K562 (cell line): ENCODE measurements around the gene TCF21. TPM values are rescaled to one million over a fixed set of nuclear protein-coding genes. Genes with fewer than 3 reads are reported as not detected.

Source experiments
- CAMTA2 ChIP-seq: fragments of 250-450 bp; sonication (Bioruptor Pico); conservative IDR thresholded peaks from 2 replicates; pipeline ENCODE4 v1.5.1; 2022
- CCAR2 ChIP-seq: fragments of 200-400 bp; formaldehyde crosslinking; IDR thresholded peaks from 2 replicates; pipeline ENCODE4 v1.6.1; 2017; ENCODE audit warnings: mild to moderate bottlenecking, low read depth, low read length
- DACH1 ChIP-seq: fragments of 450-650 bp; IDR thresholded peaks from 2 replicates; pipeline ENCODE4 v1.6.1; 2018; ENCODE audit not compliant: partially characterized antibody
- EHMT2 ChIP-seq: fragments of 450-650 bp; IDR thresholded peaks from 2 replicates; pipeline ENCODE4 v1.6.1; 2018; ENCODE audit warnings: antibody characterized with exemption
- ETV5 ChIP-seq: sonication (generic); formaldehyde crosslinking; IDR thresholded peaks from 2 replicates; pipeline ENCODE4 v1.4.0; 2020; ENCODE audit warnings: low read depth, mild to moderate bottlenecking, missing genetic modification reagents
- ETV6 ChIP-seq, 3 experiments: fragments of 150-350 bp in 1 of 3; sonication (generic) in 1 of 3; formaldehyde crosslinking in 1 of 3; IDR thresholded peaks; 2 replicates each; pipeline versions ENCODE4 v1.6.1 to v1.8.0; 2014 to 2022; ENCODE audit warnings: borderline replicate concordance in 2 of 3, low read depth in 2 of 3, antibody characterized with exemption in 1 of 3, low read length in 1 of 3, mild to moderate bottlenecking in 1 of 3, missing genetic modification reagents in 1 of 3
- FUS ChIP-seq: fragments of 200-400 bp; formaldehyde crosslinking; optimal IDR thresholded peaks from 2 replicates; pipeline ENCODE3; 2017; ENCODE audit warnings: low read depth, low read length
- MEF2A ChIP-seq: IDR thresholded peaks from 2 replicates; pipeline ENCODE4 v1.6.1; 2011; ENCODE audit warnings: low read depth, mild to moderate bottlenecking, low read length, moderate library complexity; ENCODE audit not compliant: control insufficient read depth
- MXI1 ChIP-seq: IDR thresholded peaks from 2 replicates; pipeline ENCODE4 v1.6.1; 2011; ENCODE audit warnings: low read depth, mild to moderate bottlenecking, improper control_type of control experiment, low read length
- NCOA2 ChIP-seq, 2 experiments: fragments of 450-650 bp; IDR thresholded peaks; 2 replicates each; pipeline ENCODE4 v1.6.1; 2018; ENCODE audit warnings: mild to moderate bottlenecking in 2 of 2, moderate library complexity in 1 of 2; ENCODE audit not compliant: partially characterized antibody in 2 of 2
- NFE2L1 ChIP-seq: fragments of 450-650 bp; IDR thresholded peaks from 2 replicates; pipeline ENCODE4 v1.6.1; 2016; ENCODE audit warnings: missing genetic modification characterization, low read depth, mild to moderate bottlenecking, missing compliant biosample characterization, moderate library complexity, borderline replicate concordance
- NFXL1 ChIP-seq: fragments of 450-650 bp; formaldehyde crosslinking; IDR thresholded peaks from 2 replicates; pipeline ENCODE4 v1.4.0; 2021; ENCODE audit warnings: mild to moderate bottlenecking
- PHB ChIP-seq: fragments of 250-450 bp; sonication (Bioruptor Pico); IDR thresholded peaks from 2 replicates; pipeline ENCODE4 v1.5.0; 2021
- PHF21A ChIP-seq: fragments of 450-650 bp; IDR thresholded peaks from 2 replicates; pipeline ENCODE4 v1.6.1; 2017; ENCODE audit warnings: low read depth, borderline replicate concordance
- POLR2AphosphoS5 ChIP-seq: IDR thresholded peaks from 2 replicates; pipeline ENCODE4 v1.6.1; 2011; ENCODE audit warnings: mild to moderate bottlenecking, low read depth, low read length, moderate library complexity; ENCODE audit not compliant: control insufficient read depth, insufficient read depth
- PYGO2 ChIP-seq: fragments of 450-650 bp; IDR thresholded peaks from 2 replicates; pipeline ENCODE4 v1.6.1; 2016; ENCODE audit warnings: mild to moderate bottlenecking, missing genetic modification characterization, moderate library complexity, missing compliant biosample characterization
- RBM22 ChIP-seq: fragments of 200-400 bp; formaldehyde crosslinking; IDR thresholded peaks from 2 replicates; pipeline ENCODE4 v1.6.1; 2018; ENCODE audit warnings: low read length, low read depth; ENCODE audit not compliant: poor library complexity, severe bottlenecking
- RBM25 ChIP-seq: fragments of 200-400 bp; formaldehyde crosslinking; IDR thresholded peaks from 2 replicates; pipeline ENCODE4 v1.6.1; 2018; ENCODE audit warnings: low read length, low read depth, moderate library complexity; ENCODE audit not compliant: severe bottlenecking
- SRF ChIP-seq, 2 experiments: fragments of 250-450, 450-650 bp in 1 of 2; sonication (Bioruptor Pico) in 1 of 2; sonication (generic) in 1 of 2; formaldehyde crosslinking; IDR thresholded peaks; 2 replicates each; pipeline versions ENCODE4 v1.5.0 to v1.5.1; 2020 to 2022; ENCODE audit warnings: mild to moderate bottlenecking in 1 of 2, missing genetic modification reagents in 1 of 2
- TBP ChIP-seq: optimal IDR thresholded peaks from 2 replicates; pipeline ENCODE3; 2011; ENCODE audit warnings: low read depth, low read length, improper control_type of control experiment
- ZBTB7A ChIP-seq: IDR thresholded peaks from 2 replicates; pipeline ENCODE4 v1.6.1; 2011; ENCODE audit warnings: low read depth, mild to moderate bottlenecking, low read length, moderate library complexity, borderline replicate concordance; ENCODE audit not compliant: control insufficient read depth
- ZNF212 ChIP-seq: fragments of 450-650 bp; formaldehyde crosslinking; IDR thresholded peaks from 2 replicates; pipeline ENCODE4 v1.4.0; 2020; ENCODE audit warnings: mild to moderate bottlenecking
- ZNF23 ChIP-seq: fragments of 250-450 bp; sonication (Bioruptor Pico); IDR thresholded peaks from 2 replicates; pipeline ENCODE4 v1.4.0; 2020; ENCODE audit warnings: mild to moderate bottlenecking
- ZNF589 ChIP-seq: fragments of 200-800 bp; sonication (Bioruptor generic); IDR thresholded peaks from 2 replicates; pipeline ENCODE4 v1.6.1; 2016; ENCODE audit warnings: low read depth, missing genetic modification characterization, missing compliant biosample characterization
- polyA plus RNA-seq, 8 experiments: library from polyadenylated mRNA; depleted of rRNA in 4 of 8; stranded (reverse) in 5 of 8; unstranded in 3 of 8; fragments of >200 nt; fragmentation: Nextera tagmentation in 2 of 8; fragmentation: Illumina TruSeq in 1 of 8; extraction: Ambion mirVana in 2 of 8; extraction: Trizol in 1 of 8; gene quantifications; 2 replicates each; pipeline versions ENCODE4 v1.2.1 to v1.2.3, GENCODE V29; 2011 to 2014; ENCODE audit warnings: inconsistent platforms in 1 of 8, missing spikeins in 1 of 8
- total RNA-seq, 7 experiments: library from RNA; depleted of rRNA in 6 of 7; stranded (reverse); fragments of >200 nt in 6 of 7; fragmentation: Illumina TruSeq in 2 of 7; extraction: Trizol in 2 of 7; gene quantifications; 2 replicates each; pipeline versions ENCODE4 v1.2.1 to v1.2.3, GENCODE V29; 2011 to 2021; ENCODE audit warnings: low replicate concordance in 1 of 7
- TF ChIP-seq, protein P1 (sequence below): fragments of 250-450 bp; sonication (Bioruptor Pico); IDR thresholded peaks from 2 replicates; pipeline ENCODE4 v1.6.1; 2021; ENCODE audit warnings: mild to moderate bottlenecking
- TF ChIP-seq, protein P2 (sequence below): sonication (generic); formaldehyde crosslinking; IDR thresholded peaks from 2 replicates; pipeline ENCODE4 v1.8.0; 2022; ENCODE audit warnings: mild to moderate bottlenecking, low read depth, missing genetic modification reagents

TCF21 gene
- total and polyA plus RNA-seq, 9 of the 15 experiments (the other 6 are each of a cell fraction or from before 2014, with no cell fraction given): not detected

DNA sequence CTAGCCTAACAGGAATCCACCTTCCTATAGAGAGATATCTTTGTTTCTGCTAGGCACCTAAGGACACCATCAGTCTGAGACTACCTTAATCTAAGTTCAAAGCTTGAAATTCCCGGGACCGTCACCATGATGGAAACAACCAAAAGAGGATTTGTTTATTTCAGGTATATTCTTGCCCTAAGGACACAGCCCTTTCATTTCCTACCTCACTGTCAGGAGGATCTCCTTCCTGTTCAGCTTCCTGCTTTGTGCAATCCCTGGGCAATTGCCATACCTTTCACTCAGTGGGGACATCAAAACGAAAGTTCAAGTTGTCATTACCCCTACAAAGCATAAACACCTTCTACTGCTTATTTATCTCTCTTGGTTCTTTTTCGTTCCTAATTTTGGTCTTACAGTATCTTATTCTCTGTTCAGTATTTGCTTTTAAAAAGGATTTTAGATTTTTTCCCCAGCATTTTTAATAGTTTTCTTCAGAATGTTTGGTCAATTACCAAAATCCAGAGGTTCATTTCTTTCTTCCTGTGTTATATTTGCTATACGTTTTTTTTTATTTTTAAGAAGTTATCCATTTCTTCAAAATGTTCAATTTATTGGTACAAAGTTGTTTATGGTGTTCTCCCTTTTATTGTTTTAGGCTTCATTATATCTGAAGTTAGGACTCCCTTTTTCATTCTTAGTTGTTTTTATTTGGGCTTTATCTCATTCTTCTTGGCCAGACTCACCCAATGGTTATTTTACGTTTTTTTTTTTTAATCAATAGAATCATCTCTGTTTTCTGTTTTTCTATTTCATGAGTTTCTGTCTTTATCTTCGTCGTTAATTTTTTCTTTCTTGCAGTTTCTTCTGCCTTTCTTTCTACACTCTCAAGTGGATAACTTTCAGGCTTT is 51.1 kb downstream of the TCF21 start (continued):
- TF ChIP-seq PHF21A (no peak), PHB (CRISPR knock-in tag) (no peak), ZBTB7A (no peak), RBM25 (no peak), ZNF212 (CRISPR knock-in tag) (no peak), CAMTA2 (CRISPR knock-in tag) (no peak), POLR2AphosphoS5 (no peak), RBM22 (no peak), DACH1 (no peak), TBP (no peak), EHMT2 (peak; percentile 33; the same call in 1 of the 2 replicates), ETV5 (CRISPR knock-in tag) (no peak), MEF2A (no peak), CCAR2 (no peak), ETV6 (IDR thresholded peaks at IDR 0.05; ENCODE audit: borderline replicate concordance in 1 of 2, low read depth in 2 of 2, low read length in 1 of 2) (peak in 1 of 2 experiments; percentile 69; a peak in 2 of 4 replicates), ETV6 (CRISPR knock-in tag; IDR thresholded peaks at IDR 0.05; ENCODE audit: borderline replicate concordance) (no peak), MXI1 (no peak), ZNF23 (no peak), ZNF589 (CRISPR knock-in tag) (0 out of 2 replicates have a peak, but pooled peaks have one; percentile 21), SRF (CRISPR knock-in tag; IDR thresholded peaks at IDR 0.05) (no peak), NFE2L1 (no peak), NFXL1 (no peak), FUS (no peak), NCOA2 (IDR thresholded peaks at IDR 0.05; ENCODE audit: partially characterized antibody in 2 of 2) (no peak), PYGO2 (no peak)
- TF ChIP-seq, protein P1, sequence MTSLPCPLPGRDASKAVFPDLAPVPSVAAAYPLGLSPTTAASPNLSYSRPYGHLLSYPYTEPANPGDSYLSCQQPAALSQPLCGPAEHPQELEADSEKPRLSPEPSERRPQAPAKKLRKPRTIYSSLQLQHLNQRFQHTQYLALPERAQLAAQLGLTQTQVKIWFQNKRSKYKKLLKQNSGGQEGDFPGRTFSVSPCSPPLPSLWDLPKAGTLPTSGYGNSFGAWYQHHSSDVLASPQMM (CRISPR knock-in tag): no peak
- TF ChIP-seq, protein P2, sequence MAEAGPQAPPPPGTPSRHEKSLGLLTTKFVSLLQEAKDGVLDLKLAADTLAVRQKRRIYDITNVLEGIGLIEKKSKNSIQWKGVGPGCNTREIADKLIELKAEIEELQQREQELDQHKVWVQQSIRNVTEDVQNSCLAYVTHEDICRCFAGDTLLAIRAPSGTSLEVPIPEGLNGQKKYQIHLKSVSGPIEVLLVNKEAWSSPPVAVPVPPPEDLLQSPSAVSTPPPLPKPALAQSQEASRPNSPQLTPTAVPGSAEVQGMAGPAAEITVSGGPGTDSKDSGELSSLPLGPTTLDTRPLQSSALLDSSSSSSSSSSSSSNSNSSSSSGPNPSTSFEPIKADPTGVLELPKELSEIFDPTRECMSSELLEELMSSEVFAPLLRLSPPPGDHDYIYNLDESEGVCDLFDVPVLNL (CRISPR knock-in tag): no peak
